Gastrocnemius medialis (tissue), 4 donors: ENCODE data around the gene BMERB1.

Source experiments
- CTCF ChIP-seq, 5 experiments: fragments of 450-650 bp in 3 of 5; fragments of 200-600 bp in 2 of 5; sonication (generic) in 2 of 5; IDR thresholded peaks in 4 of 5; conservative IDR thresholded peaks in 1 of 5; 1 replicate in 4 of 5; 2 replicates in 1 of 5; pipeline ENCODE4 v1.5.1; 2016 to 2019; ENCODE audit warnings: antibody characterized with exemption in 5 of 5, mild to moderate bottlenecking in 3 of 5, moderate library complexity in 3 of 5
- POLR2A ChIP-seq, 2 donors: fragments of 450-650 bp; IDR thresholded peaks; one replicate each; pipeline ENCODE4 v1.6.1; 2017; ENCODE audit warnings: antibody characterized with exemption in 2 of 2, mild to moderate bottlenecking in 2 of 2, moderate library complexity in 2 of 2

DNA sequence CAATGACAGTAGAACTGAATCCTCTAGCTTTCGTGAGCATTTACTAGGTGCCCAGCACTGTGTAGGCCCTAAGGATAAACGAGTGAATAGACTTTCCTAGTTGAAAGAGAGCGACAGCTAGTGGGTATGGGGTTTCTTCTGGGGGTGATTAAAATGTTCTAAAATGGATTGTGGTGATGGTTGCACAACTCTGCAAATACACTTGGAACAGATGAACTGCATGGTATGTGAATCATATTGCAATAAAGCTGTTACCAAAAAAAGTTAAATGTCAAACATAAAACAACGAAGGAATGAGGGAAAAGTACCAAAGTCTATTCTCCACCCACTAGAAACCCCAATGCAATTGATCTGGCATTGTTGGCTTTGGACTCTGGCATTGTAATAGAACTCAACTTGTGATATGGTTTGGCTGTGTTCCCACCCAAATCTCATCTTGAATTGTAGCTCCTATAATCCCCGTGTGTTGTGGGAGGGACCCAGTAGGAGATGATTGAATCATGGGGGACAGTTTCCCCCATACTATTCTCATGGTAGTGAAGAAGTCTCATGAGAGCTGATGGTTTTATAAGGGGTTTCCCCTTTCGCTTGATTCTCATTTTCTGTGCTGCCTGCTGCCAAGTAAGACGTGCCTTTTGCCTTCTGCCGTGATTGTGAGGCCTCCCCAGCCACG, 138.1 kb downstream of the BMERB1 start:
- TF ChIP-seq CTCF (IDR thresholded peaks at IDR 0.05 in 4 of 5, conservative IDR thresholded peaks at IDR 0.05 in 1 of 5) (no peak), POLR2A (IDR thresholded peaks at IDR 0.05) (no peak)
